ENCODE results near the gene ZNF614.
"Not testable (repeated sequence)": the region's sequence is repeated elsewhere in the genome, so short reads cannot be mapped to it uniquely, and the experiment has no call there.

The ZNF614 gene

GRCh38 chr19:52065399-52065798, 37.2 kb upstream of the ZNF614 start:
- Histone ChIP-seq H3K27me3 (ENCODE audit: control insufficient read depth in 3 of 3, insufficient read depth in 3 of 3, low read depth in 1 of 3, low read length in 3 of 3) (no peaks in the 10 kb centered on the region), H4K8ac (ENCODE audit: low read depth, low read length) (no peak overlapping the region), H2BK12ac (ENCODE audit: low read length) (no peak overlapping the region), H3K23ac (ENCODE audit: low read depth, low read length, poor library complexity) (no peak overlapping the region), H3K18ac (ENCODE audit: low read length) (no peak overlapping the region), H3K4me1 (ENCODE audit: control insufficient read depth in 2 of 2, insufficient read depth in 1 of 2, low read depth in 1 of 2, low read length in 2 of 2) (no peaks in the 10 kb centered on the region), H2BK5ac (ENCODE audit: low read length) (no peak overlapping the region), H3K27ac (replicated peaks; ENCODE audit: low read length) (no peak overlapping the region), H3K14ac (ENCODE audit: low read length) (no peak overlapping the region), H2BK15ac (ENCODE audit: low read length) (no peak overlapping the region), H3K4me2 (ENCODE audit: insufficient read depth, low read length, poor library complexity, severe bottlenecking) (no peak overlapping the region), H2BK120ac (ENCODE audit: low read depth, low read length) (no peak overlapping the region), H3K4me3 (ENCODE audit: low read length in 2 of 2) (no peak overlapping the region), H3K9me3 (replicated peaks in 1 of 2; ENCODE audit: control insufficient read depth in 2 of 2, insufficient read depth in 1 of 2, low read depth in 1 of 2, low read length in 2 of 2) (peaks cover 43 to 88% of the 10 kb centered on the region in 2 donors), H4K91ac (ENCODE audit: low read depth, low read length, poor library complexity) (no peak overlapping the region), H2AFZ (ENCODE audit: low read length) (no peak overlapping the region), H2AK5ac (ENCODE audit: low read depth, low read length) (no peak overlapping the region), H3K36me3 (replicated peaks in 1 of 2; ENCODE audit: control insufficient read depth in 2 of 2, insufficient read depth in 2 of 2, low read length in 2 of 2) (peaks cover 23 to 78% of the 10 kb centered on the region in 2 donors), H3K79me1 (ENCODE audit: low read depth, low read length) (no peaks in the 10 kb centered on the region), H3K9ac (ENCODE audit: low read depth, low read length, poor library complexity) (no peak overlapping the region), H3K4ac (ENCODE audit: low read length) (no peak overlapping the region)
- no peak for DNase-seq (ENCODE audit: low spot score)
- no CpG with 5 or more reads among the region's 6 CpGs for WGBS, 2 donors (ENCODE audit: extremely low coverage in 2 of 2, insufficient read length in 2 of 2, insufficient replicate concordance in 1 of 2)

- not testable (repeated sequence) for H4K91ac ChIP-seq (ENCODE audit: low read depth, low read length, poor library complexity); H3K14ac ChIP-seq (ENCODE audit: low read length); H3K36me3 ChIP-seq (replicated peaks in 1 of 2; ENCODE audit: control insufficient read depth in 2 of 2, insufficient read depth in 2 of 2, low read length in 2 of 2); H2AK5ac ChIP-seq (ENCODE audit: low read depth, low read length); H2BK12ac ChIP-seq (ENCODE audit: low read length); H2BK120ac ChIP-seq (ENCODE audit: low read depth, low read length); H2AFZ ChIP-seq (ENCODE audit: low read length); H3K27ac ChIP-seq (replicated peaks; ENCODE audit: low read length); H2BK15ac ChIP-seq (ENCODE audit: low read length); H3K4me2 ChIP-seq (ENCODE audit: insufficient read depth, low read length, poor library complexity, severe bottlenecking); H3K18ac ChIP-seq (ENCODE audit: low read length); H3K27me3 ChIP-seq (ENCODE audit: control insufficient read depth in 3 of 3, insufficient read depth in 3 of 3, low read depth in 1 of 3, low read length in 3 of 3); H3K4me3 ChIP-seq (ENCODE audit: low read length in 2 of 2); H3K9ac ChIP-seq (ENCODE audit: low read depth, low read length, poor library complexity); H3K4me1 ChIP-seq (ENCODE audit: control insufficient read depth in 2 of 2, insufficient read depth in 1 of 2, low read depth in 1 of 2, low read length in 2 of 2); H3K4ac ChIP-seq (ENCODE audit: low read length); H4K8ac ChIP-seq (ENCODE audit: low read depth, low read length); DNase-seq (ENCODE audit: low spot score); H3K79me1 ChIP-seq (ENCODE audit: low read depth, low read length); H2BK5ac ChIP-seq (ENCODE audit: low read length); H3K23ac ChIP-seq (ENCODE audit: low read depth, low read length, poor library complexity)
- peaks cover 8 to 35% of the 10 kb centered on the region in 2 donors for H3K9me3 ChIP-seq (replicated peaks in 1 of 2; ENCODE audit: control insufficient read depth in 2 of 2, insufficient read depth in 1 of 2, low read depth in 1 of 2, low read length in 2 of 2)
- WGBS, 2 donors (ENCODE audit: extremely low coverage in 2 of 2, insufficient read length in 2 of 2, insufficient replicate concordance in 1 of 2): no CpG with 5 or more reads among the region's 3 CpGs
Observed at GRCh38 chr19:52056480-52056879, 28.3 kb upstream of the ZNF614 start.

- H2AFZ ChIP-seq (ENCODE audit: low read length); H3K27ac ChIP-seq (replicated peaks; ENCODE audit: low read length); H3K4me1 ChIP-seq (ENCODE audit: control insufficient read depth in 2 of 2, insufficient read depth in 1 of 2, low read depth in 1 of 2, low read length in 2 of 2); H4K91ac ChIP-seq (ENCODE audit: low read depth, low read length, poor library complexity); H3K36me3 ChIP-seq (replicated peaks in 1 of 2; ENCODE audit: control insufficient read depth in 2 of 2, insufficient read depth in 2 of 2, low read length in 2 of 2); DNase-seq (ENCODE audit: low spot score); H3K4me2 ChIP-seq (ENCODE audit: insufficient read depth, low read length, poor library complexity, severe bottlenecking); H3K18ac ChIP-seq (ENCODE audit: low read length); H3K9ac ChIP-seq (ENCODE audit: low read depth, low read length, poor library complexity); H3K79me1 ChIP-seq (ENCODE audit: low read depth, low read length); H2BK12ac ChIP-seq (ENCODE audit: low read length); H3K4me3 ChIP-seq (ENCODE audit: low read length in 2 of 2); H3K14ac ChIP-seq (ENCODE audit: low read length); H2AK5ac ChIP-seq (ENCODE audit: low read depth, low read length); H3K23ac ChIP-seq (ENCODE audit: low read depth, low read length, poor library complexity); H2BK120ac ChIP-seq (ENCODE audit: low read depth, low read length); H2BK5ac ChIP-seq (ENCODE audit: low read length); H2BK15ac ChIP-seq (ENCODE audit: low read length); H4K8ac ChIP-seq (ENCODE audit: low read depth, low read length); H3K27me3 ChIP-seq (ENCODE audit: control insufficient read depth in 3 of 3, insufficient read depth in 3 of 3, low read depth in 1 of 3, low read length in 3 of 3); H3K4ac ChIP-seq (ENCODE audit: low read length): not testable (repeated sequence)
- H3K9me3 ChIP-seq (replicated peaks in 1 of 2; ENCODE audit: control insufficient read depth in 2 of 2, insufficient read depth in 1 of 2, low read depth in 1 of 2, low read length in 2 of 2): peaks cover 3 to 34% of the 10 kb centered on the region in 2 donors
- no CpG with 5 or more reads among the region's 1 CpG for WGBS, 2 donors (ENCODE audit: extremely low coverage in 2 of 2, insufficient read length in 2 of 2, insufficient replicate concordance in 1 of 2)
Observed at GRCh38 chr19:52051736-52052135, 23.6 kb upstream of the ZNF614 start.

- Histone ChIP-seq H3K4me3 (ENCODE audit: low read length in 2 of 2) (peak within 1 kb of the TSS; percentile 81 to 91), H2AK5ac (ENCODE audit: low read depth, low read length) (no peak within 1 kb of the TSS), H4K8ac (ENCODE audit: low read depth, low read length) (no peak within 1 kb of the TSS), H3K79me1 (ENCODE audit: low read depth, low read length) (no peaks in the 10 kb centered on the region), H4K91ac (ENCODE audit: low read depth, low read length, poor library complexity) (no peak within 1 kb of the TSS), H3K27ac (replicated peaks; ENCODE audit: low read length) (peak within 1 kb of the TSS; percentile 90), H3K27me3 (ENCODE audit: control insufficient read depth in 3 of 3, insufficient read depth in 3 of 3, low read depth in 1 of 3, low read length in 3 of 3) (no peaks in the 10 kb centered on the region), H2BK5ac (ENCODE audit: low read length) (no peak within 1 kb of the TSS), H3K4me1 (ENCODE audit: control insufficient read depth in 2 of 2, insufficient read depth in 1 of 2, low read depth in 1 of 2, low read length in 2 of 2) (no peaks in the 10 kb centered on the region), H3K14ac (ENCODE audit: low read length) (no peak within 1 kb of the TSS), H3K4ac (ENCODE audit: low read length) (no peak within 1 kb of the TSS), H3K23ac (ENCODE audit: low read depth, low read length, poor library complexity) (no peak within 1 kb of the TSS), H3K4me2 (ENCODE audit: insufficient read depth, low read length, poor library complexity, severe bottlenecking) (peak within 1 kb of the TSS; percentile 64), H2BK120ac (ENCODE audit: low read depth, low read length) (no peak within 1 kb of the TSS), H3K36me3 (replicated peaks in 1 of 2; ENCODE audit: control insufficient read depth in 2 of 2, insufficient read depth in 2 of 2, low read length in 2 of 2) (peaks cover 8 to 37% of the 10 kb centered on the region in 2 donors), H2AFZ (ENCODE audit: low read length) (peak within 1 kb of the TSS; percentile 94), H2BK12ac (ENCODE audit: low read length) (no peak within 1 kb of the TSS), H3K9ac (ENCODE audit: low read depth, low read length, poor library complexity) (peak within 1 kb of the TSS; percentile 83), H3K18ac (ENCODE audit: low read length) (peak within 1 kb of the TSS; percentile 90), H2BK15ac (ENCODE audit: low read length) (no peak within 1 kb of the TSS), H3K9me3 (replicated peaks in 1 of 2; ENCODE audit: control insufficient read depth in 2 of 2, insufficient read depth in 1 of 2, low read depth in 1 of 2, low read length in 2 of 2) (peaks cover 6 to 55% of the 10 kb centered on the region in 2 donors)
- no CpG with 5 or more reads among the region's 60 CpGs for WGBS, 2 donors (ENCODE audit: extremely low coverage in 2 of 2, insufficient read length in 2 of 2, insufficient replicate concordance in 1 of 2)
- peak; percentile 92 for DNase-seq (ENCODE audit: low spot score)
Observed at GRCh38 chr19:52048555-52049501, 20.6 kb upstream of the ZNF614 start, which contains the start of gene ZNF432. Gene ZNF432 (minus strand): TSS chr19:52048838. CDS start chr19:52046868, 1,970 bp downstream.
